Coronary artery (tissue), 2 donors: Measurements from ENCODE around the gene LIG4.
A peak's percentile ranks its signal among the peaks of the same experiment; 100 is the strongest.

Experiments used
- DNase-seq: peaks from one replicate; pipeline ENCODE4 v3.0.0-alpha.2; 2017; ENCODE audit warnings: low spot score
- H3K27ac ChIP-seq, 2 donors: fragments of 200-600 bp; sonication (generic); one replicate each; pipeline ENCODE4 v1.5.1; 2016 to 2019
- H3K4me3 ChIP-seq: fragments of 200-600 bp; sonication (generic); 2 replicates; pipeline ENCODE4 v1.5.1; 2016; ENCODE audit warnings: mild to moderate bottlenecking, moderate library complexity
- TF ChIP-seq, protein P1 (sequence below): fragments of 200-600 bp; sonication (generic); IDR thresholded peaks from one replicate; pipeline ENCODE4 v1.5.1; 2019; ENCODE audit warnings: antibody characterized with exemption

LIG4 gene

DNA sequence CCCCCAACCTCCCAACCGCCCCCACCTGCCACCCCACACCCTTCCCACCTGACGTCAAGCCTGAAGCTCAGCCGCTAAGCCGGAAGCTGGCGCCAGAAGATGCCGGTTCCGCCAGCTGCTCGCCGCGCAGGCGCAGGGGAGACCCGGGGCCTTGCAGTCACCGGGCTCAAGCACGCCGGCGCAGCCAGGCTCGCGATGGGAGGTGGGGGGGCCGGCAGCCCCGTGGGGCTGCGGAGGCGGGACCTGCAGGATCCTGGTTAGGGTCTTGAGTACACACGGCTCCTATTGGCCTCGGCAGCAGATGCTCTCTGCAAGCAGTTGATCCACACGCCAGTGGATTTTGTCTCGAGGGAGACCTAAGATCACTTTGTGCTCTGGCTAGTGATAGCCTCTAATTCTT, at the start of gene LIG4:
LIG4 (minus strand) TSS at position 101 of the 400 bp plus-strand sequence. CDS start 4,268 bp downstream, outside the sequence.
- TF ChIP-seq, protein P1, sequence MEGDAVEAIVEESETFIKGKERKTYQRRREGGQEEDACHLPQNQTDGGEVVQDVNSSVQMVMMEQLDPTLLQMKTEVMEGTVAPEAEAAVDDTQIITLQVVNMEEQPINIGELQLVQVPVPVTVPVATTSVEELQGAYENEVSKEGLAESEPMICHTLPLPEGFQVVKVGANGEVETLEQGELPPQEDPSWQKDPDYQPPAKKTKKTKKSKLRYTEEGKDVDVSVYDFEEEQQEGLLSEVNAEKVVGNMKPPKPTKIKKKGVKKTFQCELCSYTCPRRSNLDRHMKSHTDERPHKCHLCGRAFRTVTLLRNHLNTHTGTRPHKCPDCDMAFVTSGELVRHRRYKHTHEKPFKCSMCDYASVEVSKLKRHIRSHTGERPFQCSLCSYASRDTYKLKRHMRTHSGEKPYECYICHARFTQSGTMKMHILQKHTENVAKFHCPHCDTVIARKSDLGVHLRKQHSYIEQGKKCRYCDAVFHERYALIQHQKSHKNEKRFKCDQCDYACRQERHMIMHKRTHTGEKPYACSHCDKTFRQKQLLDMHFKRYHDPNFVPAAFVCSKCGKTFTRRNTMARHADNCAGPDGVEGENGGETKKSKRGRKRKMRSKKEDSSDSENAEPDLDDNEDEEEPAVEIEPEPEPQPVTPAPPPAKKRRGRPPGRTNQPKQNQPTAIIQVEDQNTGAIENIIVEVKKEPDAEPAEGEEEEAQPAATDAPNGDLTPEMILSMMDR: no peak
- Histone ChIP-seq H3K27ac (peak within 1 kb of the TSS; percentile 25 to 76), H3K4me3 (peak within 1 kb of the TSS; percentile 79)
- DNase-seq: peak; percentile 92

DNA sequence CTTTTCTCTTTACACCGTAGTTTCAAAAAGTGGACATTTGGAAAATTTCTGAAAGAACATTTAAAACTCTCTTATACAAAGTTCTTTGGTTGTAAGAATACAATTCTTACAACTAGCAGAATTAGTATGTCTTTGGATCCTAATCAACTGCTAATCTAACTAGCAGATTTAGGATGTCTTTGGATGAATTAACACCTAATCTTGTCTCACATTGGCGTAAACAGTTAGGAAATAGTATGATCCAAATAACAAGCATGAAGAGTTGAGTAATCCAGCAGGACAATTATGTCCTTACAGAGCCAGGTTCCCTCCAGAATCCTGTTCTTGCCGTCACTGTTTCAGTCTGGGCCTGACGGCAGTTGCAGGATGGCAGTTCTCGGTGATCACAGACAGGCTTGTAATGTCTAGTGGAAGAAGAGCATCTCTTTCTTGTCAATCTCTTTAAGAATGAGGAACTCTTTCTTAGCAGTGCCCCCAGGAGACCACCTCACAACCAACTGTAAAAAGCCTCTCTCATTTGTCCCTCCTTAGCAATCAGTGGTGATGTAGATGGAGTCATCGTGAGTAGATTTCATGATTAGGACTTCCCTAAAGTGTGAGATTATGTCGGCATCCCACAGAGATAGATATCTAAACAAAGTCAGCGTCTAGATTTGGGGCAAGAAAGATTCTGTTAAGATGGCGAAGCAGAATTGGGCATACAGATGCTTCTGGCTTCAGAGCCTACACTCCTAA, 48.5 kb upstream of the LIG4 start:
- TF ChIP-seq, protein P1: no peak
- no peak for DNase-seq
- Histone ChIP-seq H3K4me3 (no peak overlapping the region), H3K27ac (no peak overlapping the region)

DNA sequence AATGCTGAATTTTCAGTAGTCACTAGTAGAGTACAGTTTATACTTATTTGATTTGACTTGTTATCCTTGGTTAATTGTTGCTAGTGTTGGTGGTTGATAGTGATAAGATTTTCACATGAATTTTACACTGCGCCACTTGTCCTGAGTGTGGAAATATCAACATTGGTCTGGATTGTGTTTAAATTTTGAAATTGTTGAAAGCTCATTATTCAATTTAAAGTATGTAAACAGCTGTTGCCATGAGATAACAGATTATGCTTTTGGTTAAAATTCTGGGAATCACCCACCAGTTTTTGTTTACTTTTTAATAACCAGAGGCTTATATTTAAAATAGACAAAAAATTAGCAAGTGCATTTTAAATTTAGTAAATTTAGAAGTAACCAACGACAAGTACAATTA, 41.9 kb upstream of the LIG4 start:
- DNase-seq: no peak
- no peak overlapping the region for H3K4me3 ChIP-seq
- no peak overlapping the region for H3K27ac ChIP-seq
- TF ChIP-seq, protein P1: no peak

DNA sequence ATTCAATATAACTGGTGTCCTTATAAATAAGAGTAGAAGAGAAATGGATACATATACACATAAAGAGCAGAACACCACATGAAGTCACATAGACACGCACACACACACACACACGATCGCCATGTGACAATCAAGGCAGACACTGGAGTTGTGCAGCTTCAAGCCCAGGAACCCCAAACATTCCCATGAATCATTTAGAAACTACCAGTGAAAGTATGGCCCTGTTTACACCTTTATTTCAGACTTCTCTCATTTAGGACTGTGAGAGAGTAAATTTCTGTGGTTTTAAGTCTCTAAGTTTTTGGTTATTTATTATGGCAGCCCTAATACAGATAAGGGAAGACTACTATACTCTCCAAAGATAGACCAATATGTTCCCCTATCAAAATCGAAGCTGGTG, 33.8 kb upstream of the LIG4 start:
- Histone ChIP-seq H3K27ac (no peak overlapping the region), H3K4me3 (no peak overlapping the region)
- DNase-seq: no peak
- TF ChIP-seq, protein P1: no peak

DNA sequence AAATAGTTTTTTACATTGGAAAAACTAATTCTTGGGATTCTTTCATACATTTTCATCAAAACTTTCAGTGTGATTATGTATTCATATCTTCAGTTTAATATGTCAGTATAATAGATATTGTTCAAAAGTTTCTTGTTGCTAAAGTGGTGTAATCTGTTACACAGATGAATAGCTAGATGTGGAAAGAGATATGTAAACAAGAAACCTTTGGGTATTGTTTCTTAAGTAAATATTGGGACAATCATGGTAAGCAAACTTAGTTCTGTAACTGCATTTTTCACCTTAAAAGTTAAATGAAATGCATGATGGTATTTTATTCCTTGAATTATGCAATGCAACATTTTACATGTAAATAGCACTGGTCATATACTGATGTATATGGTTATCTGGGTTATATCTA, 15.0 kb upstream of the LIG4 start:
- no peak for DNase-seq
- TF ChIP-seq, protein P1: no peak
- H3K27ac ChIP-seq: no peak overlapping the region

DNA sequence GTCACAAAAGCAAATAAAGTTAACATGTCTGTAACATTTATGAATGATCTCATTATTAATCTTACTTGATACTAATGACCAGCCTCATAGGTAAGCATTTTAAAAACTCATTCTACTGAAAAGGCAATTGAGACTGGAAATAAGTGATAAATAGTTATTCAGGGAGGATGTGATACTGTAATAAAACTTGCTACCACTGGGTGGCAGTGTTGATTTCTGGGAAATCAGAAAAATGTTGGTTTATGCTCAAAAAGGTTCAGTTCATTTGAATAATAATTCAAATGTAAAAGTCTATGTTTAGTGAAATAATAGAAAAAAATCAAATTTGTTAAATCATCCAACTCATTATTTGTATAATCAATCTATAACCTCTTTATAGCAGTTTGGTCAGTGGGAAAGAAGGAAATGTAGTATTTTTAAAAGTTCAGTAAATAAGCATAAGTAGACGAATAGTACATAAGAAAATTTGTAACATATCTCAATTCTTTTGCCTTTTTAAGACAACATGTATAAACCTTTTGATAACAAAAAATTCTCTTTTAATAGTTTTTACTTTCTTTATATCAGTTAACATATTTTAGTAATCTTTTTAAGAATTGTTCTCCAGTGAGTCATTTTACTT, 12.4 kb upstream of the LIG4 start:
- TF ChIP-seq, protein P1: no peak
- no peak for DNase-seq
- H3K4me3 ChIP-seq: no peak overlapping the region
- H3K27ac ChIP-seq: no peak overlapping the region

More for the DNA sequence above, 15.0 kb upstream of the LIG4 start:
- no peak overlapping the region for H3K4me3 ChIP-seq

DNA sequence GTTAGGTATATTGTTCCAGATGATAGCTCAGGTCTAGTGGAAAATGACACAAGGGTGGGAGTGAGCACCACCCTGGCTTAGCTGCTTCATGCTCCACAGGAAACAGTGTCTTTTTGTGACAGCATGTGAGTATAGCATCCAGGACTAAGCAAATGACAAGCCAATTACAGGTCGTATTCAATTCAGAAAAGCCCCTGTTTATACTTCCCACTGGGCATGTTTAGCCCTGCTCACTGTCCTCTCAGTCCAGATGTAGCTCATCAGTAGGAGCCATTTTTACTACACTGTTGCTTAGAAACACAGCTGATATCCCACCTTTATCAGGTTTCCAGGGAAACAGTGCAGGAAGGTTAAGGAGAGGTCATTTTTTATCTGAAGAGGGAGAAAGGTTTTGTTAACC, 10.8 kb upstream of the LIG4 start:
- TF ChIP-seq, protein P1: no peak
- H3K27ac ChIP-seq: no peak overlapping the region
- no peak overlapping the region for H3K4me3 ChIP-seq
- DNase-seq: no peak
